Keratinocyte (primary cell): ENCODE measurements around the gene MYO1E. TPM values are rescaled to one million over a fixed set of nuclear protein-coding genes. Genes with fewer than 3 reads are reported as not detected.

Experiments
- DNase-seq: peaks from one replicate; pipeline ENCODE4 v3.0.0-alpha.2; 2011; ENCODE audit warnings: low read depth, missing footprints, low spot score
- FAIRE-seq: peaks from 2 replicates; lab custom pipeline; 2011; peaks lifted over from hg19 to GRCh38; lab: Jason Lieb, UNC
- H2AFZ ChIP-seq: 2 replicates; pipeline ENCODE4 v1.6.0; 2012; ENCODE audit warnings: low read length, control low read depth, inconsistent platforms; ENCODE audit not compliant: control insufficient read depth
- H3K27ac ChIP-seq: 2 replicates; pipeline ENCODE4 v1.5.1; 2011; ENCODE audit warnings: low read length; ENCODE audit not compliant: control insufficient read depth, insufficient read depth
- H3K27me3 ChIP-seq: 3 replicates; pipeline ENCODE4 v1.6.0; 2011; ENCODE audit warnings: low read length; ENCODE audit not compliant: control insufficient read depth, insufficient read depth; ENCODE audit errors: extremely low read depth
- H3K36me3 ChIP-seq, 2 experiments: 2 replicates in 1 of 2; 3 replicates in 1 of 2; pipeline ENCODE4 v1.5.1; 2011; ENCODE audit warnings: low read length in 2 of 2, mild to moderate bottlenecking in 1 of 2; ENCODE audit not compliant: control insufficient read depth in 2 of 2, insufficient read depth in 2 of 2; ENCODE audit errors: extremely low read depth in 1 of 2
- H3K4me1 ChIP-seq: 3 replicates; pipeline ENCODE4 v1.5.1; 2011; ENCODE audit warnings: low read length; ENCODE audit not compliant: control insufficient read depth, insufficient read depth; ENCODE audit errors: extremely low read depth
- H3K4me2 ChIP-seq: 3 replicates; pipeline ENCODE4 v1.6.0; 2011; ENCODE audit warnings: low read depth, low read length; ENCODE audit not compliant: control insufficient read depth, insufficient read depth; ENCODE audit errors: extremely low read depth
- H3K4me3 ChIP-seq, 3 experiments: fragments of 200-600 bp in 1 of 3; sonication (generic) in 1 of 3; 2 replicates in 2 of 3; 3 replicates in 1 of 3; pipeline ENCODE4 v1.5.1; 2011 to 2016; ENCODE audit warnings: low read length in 3 of 3, mild to moderate bottlenecking in 3 of 3, control low read depth in 2 of 3, inconsistent platforms in 1 of 3, low read depth in 1 of 3, mixed read lengths in 1 of 3, mixed run types in 1 of 3, moderate library complexity in 1 of 3; ENCODE audit not compliant: control insufficient read depth in 2 of 3, insufficient read depth in 2 of 3; ENCODE audit errors: extremely low read depth in 1 of 3
- H3K79me2 ChIP-seq: 2 replicates; pipeline ENCODE4 v1.6.0; 2012; ENCODE audit warnings: low read length; ENCODE audit not compliant: control insufficient read depth, insufficient read depth
- H3K9ac ChIP-seq: 3 replicates; pipeline ENCODE4 v1.6.0; 2011; ENCODE audit warnings: low read length; ENCODE audit not compliant: control insufficient read depth, insufficient read depth; ENCODE audit errors: extremely low read depth
- H3K9me1 ChIP-seq: 3 replicates; pipeline ENCODE4 v1.6.0; 2011; ENCODE audit warnings: low read length; ENCODE audit not compliant: control insufficient read depth, insufficient read depth; ENCODE audit errors: extremely low read depth
- H3K9me3 ChIP-seq: 2 replicates; pipeline ENCODE4 v1.5.1; 2012; ENCODE audit warnings: low read depth, low read length; ENCODE audit not compliant: control insufficient read depth
- H4K20me1 ChIP-seq: 3 replicates; pipeline ENCODE4 v1.6.0; 2011; ENCODE audit warnings: low read length; ENCODE audit not compliant: control insufficient read depth, insufficient read depth; ENCODE audit errors: extremely low read depth
- EZH2 ChIP-seq: IDR thresholded peaks from one replicate; pipeline ENCODE4 v1.6.1; 2012; ENCODE audit warnings: inconsistent platforms, mild to moderate bottlenecking, low read length, moderate library complexity
- dilution Hi-C: fragments of 300-500 bp; cut with MboI; formaldehyde crosslinking; loops from one replicate; pipeline ENCODE4 v1.7.0; 2020; ENCODE audit warnings: low sequenced_read_pairs; ENCODE audit not compliant: extremely low pct_ligation_motif_present
- polyA plus RNA-seq, 5 experiments: library from polyadenylated mRNA; depleted of rRNA in 3 of 5; stranded (reverse) in 3 of 5; stranded (forward) in 1 of 5; unstranded in 1 of 5; fragments of >200 nt; gene quantifications; 1 replicate in 1 of 5; 2 replicates in 3 of 5; 3 replicates in 1 of 5; pipeline versions ENCODE4 v1.2.1 to v1.2.3, GENCODE V29; 2011 to 2012; ENCODE audit warnings: missing spikeins in 2 of 5, low read depth in 1 of 5, low replicate concordance in 1 of 5
- TF ChIP-seq, protein P1 (sequence below), 3 experiments: IDR thresholded peaks in 1 of 3; conservative IDR thresholded peaks in 1 of 3; optimal IDR thresholded peaks in 1 of 3; 2 replicates in 2 of 3; 3 replicates in 1 of 3; pipeline versions ENCODE3 to v1.5.1; 2011; ENCODE audit warnings: low read length in 3 of 3, mild to moderate bottlenecking in 3 of 3, moderate library complexity in 2 of 3, control low read depth in 1 of 3, inconsistent platforms in 1 of 3; ENCODE audit not compliant: insufficient read depth in 2 of 3; ENCODE audit errors: extremely low read depth in 1 of 3

The MYO1E gene
- polyA plus RNA-seq, 1 donor (not counting 4 experiments of a cell fraction or from before 2014, with no cell fraction given), result 213 TPM

DNA sequence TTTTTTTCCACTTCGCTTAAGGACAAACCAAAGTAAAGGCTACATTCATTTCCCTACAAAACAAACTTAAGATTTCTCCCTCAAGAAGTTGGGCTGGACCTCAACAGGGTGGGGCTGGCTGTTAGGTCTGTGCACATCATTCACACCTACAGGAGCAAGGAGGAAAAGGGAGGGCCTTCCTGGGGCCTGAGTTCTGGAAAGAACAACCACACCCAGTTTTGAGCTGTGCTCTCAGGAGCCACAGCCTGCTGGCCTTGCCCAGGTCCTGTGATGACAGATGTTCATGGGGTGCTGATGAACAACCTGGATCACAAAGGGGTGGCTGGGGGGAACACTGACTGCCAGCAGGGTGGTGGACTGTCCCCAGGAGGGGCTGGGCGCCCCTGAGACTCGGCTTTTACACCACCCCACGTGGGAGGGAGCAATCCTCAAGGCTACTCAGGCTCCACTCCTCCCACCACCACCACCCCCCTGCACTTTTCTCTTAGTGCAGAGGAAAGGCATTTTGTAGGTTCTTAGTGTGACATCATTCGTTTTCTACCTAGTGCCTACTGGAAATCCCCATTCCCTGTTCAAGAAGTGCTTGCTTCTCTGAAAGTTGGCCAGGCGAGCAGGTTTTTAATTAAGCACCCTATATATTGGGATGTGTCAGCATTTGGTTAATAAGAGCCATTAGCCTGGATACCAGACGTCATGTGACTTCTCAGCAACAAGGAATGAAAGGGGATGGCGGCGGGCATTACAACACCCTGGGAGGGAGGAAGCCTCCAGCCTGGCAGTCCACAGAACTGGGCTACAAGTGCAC lies 232.0 kb downstream of the MYO1E start:
- dilution Hi-C loops, result no loop called here
- Histone ChIP-seq H3K27ac (peak overlapping the region; percentile 76), H3K9me1 (peaks cover 2% of the 10 kb centered on the region), H3K36me3 (peaks cover 29 to 39% of the 10 kb centered on the region in 2 experiments), H3K4me3 (no peak overlapping the region), H3K79me2 (no peaks in the 10 kb centered on the region), H4K20me1 (no peaks in the 10 kb centered on the region), H3K9ac (peak overlapping the region; percentile 56), H3K27me3 (no peaks in the 10 kb centered on the region), H2AFZ (no peak overlapping the region), H3K4me2 (peak overlapping the region; percentile 27), H3K4me1 (peaks cover 12% of the 10 kb centered on the region), H3K9me3 (no peaks in the 10 kb centered on the region)
- DNase-seq (no peak), FAIRE-seq (peak; percentile 36)
- no peak for TF ChIP-seq EZH2

DNA sequence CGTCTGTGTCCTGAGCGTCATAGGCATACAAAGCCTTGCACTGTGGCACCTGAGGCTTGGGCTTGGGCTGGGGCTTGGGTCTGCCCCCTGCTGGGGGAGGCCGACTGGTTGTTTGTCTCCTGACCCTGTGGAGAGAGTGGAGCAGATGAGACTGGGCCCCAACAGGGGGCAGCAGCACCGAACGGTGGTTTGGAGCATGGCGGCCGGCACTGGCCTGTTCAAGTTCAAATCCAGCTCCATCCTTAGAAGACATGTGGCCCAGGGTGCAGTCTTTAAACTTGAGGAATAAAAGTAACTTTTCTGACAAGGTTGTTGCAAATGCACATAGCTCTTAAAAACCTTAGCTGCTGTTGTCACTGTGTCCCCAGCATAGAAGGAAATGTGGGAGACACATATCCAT lies 234.4 kb downstream of the MYO1E start:
- Histone ChIP-seq H3K36me3 (peaks cover 39 to 48% of the 10 kb centered on the region in 2 experiments), H3K4me1 (peaks cover 12% of the 10 kb centered on the region), H4K20me1 (no peaks in the 10 kb centered on the region), H3K9me3 (no peaks in the 10 kb centered on the region), H3K9ac (no peak overlapping the region), H3K9me1 (peaks cover 2% of the 10 kb centered on the region), H3K4me2 (no peak overlapping the region), H3K27me3 (no peaks in the 10 kb centered on the region), H3K4me3 (no peak overlapping the region), H3K79me2 (no peaks in the 10 kb centered on the region), H2AFZ (no peak overlapping the region), H3K27ac (no peak overlapping the region)
- TF ChIP-seq, protein P1, sequence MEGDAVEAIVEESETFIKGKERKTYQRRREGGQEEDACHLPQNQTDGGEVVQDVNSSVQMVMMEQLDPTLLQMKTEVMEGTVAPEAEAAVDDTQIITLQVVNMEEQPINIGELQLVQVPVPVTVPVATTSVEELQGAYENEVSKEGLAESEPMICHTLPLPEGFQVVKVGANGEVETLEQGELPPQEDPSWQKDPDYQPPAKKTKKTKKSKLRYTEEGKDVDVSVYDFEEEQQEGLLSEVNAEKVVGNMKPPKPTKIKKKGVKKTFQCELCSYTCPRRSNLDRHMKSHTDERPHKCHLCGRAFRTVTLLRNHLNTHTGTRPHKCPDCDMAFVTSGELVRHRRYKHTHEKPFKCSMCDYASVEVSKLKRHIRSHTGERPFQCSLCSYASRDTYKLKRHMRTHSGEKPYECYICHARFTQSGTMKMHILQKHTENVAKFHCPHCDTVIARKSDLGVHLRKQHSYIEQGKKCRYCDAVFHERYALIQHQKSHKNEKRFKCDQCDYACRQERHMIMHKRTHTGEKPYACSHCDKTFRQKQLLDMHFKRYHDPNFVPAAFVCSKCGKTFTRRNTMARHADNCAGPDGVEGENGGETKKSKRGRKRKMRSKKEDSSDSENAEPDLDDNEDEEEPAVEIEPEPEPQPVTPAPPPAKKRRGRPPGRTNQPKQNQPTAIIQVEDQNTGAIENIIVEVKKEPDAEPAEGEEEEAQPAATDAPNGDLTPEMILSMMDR (optimal IDR thresholded peaks at IDR 0.05 in 1 of 3, IDR thresholded peaks at IDR 0.05 in 1 of 3, conservative IDR thresholded peaks at IDR 0.05 in 1 of 3; ENCODE audit: extremely low read depth in 1 of 3, insufficient read depth in 2 of 3, low read length in 3 of 3), result peak; percentile 70 to 76 (median 75)
- no peak for TF ChIP-seq EZH2
- no peak for DNase-seq
- FAIRE-seq, result no peak
- dilution Hi-C loops, result no loop called here
